Measurements from ENCODE around the gene PDIA2.

The PDIA2 gene

DNA sequence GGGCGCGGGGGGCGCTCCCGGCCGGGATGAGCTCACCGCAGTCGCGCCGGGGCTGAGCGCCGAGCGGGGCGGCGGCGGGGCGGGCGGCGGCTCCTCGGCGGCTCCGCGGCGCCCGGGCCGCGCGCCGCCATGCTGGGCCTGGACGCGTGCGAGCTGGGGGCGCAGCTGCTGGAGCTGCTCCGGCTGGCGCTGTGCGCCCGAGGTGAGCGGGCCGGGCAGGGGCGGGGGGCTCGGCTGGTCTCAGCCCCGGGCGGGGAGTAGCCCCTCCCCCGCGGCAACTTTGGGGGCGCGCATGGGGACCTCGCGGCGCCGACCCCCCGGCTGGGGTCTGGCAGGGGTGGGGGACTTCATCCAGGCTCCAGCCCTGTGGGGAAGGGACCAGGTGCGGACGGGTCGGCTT, 2.4 kb upstream of the PDIA2 start, which contains the start of gene ARHGDIG:
Gene ARHGDIG (plus strand): TSS at position 40 of the 400 bp plus-strand sequence. CDS start 90 bp downstream, at position 130.
- ATAC-seq (ENCODE audit: low read depth) (no peak), DNase-seq (ENCODE audit: low spot score) (no peak)
- peak within 1 kb of the TSS; percentile 12 for H3K4me3 ChIP-seq (ENCODE audit: severe bottlenecking)
- no peaks in the 10 kb centered on the region for H3K9me3 ChIP-seq (ENCODE audit: severe bottlenecking)
- TF ChIP-seq, protein P1, sequence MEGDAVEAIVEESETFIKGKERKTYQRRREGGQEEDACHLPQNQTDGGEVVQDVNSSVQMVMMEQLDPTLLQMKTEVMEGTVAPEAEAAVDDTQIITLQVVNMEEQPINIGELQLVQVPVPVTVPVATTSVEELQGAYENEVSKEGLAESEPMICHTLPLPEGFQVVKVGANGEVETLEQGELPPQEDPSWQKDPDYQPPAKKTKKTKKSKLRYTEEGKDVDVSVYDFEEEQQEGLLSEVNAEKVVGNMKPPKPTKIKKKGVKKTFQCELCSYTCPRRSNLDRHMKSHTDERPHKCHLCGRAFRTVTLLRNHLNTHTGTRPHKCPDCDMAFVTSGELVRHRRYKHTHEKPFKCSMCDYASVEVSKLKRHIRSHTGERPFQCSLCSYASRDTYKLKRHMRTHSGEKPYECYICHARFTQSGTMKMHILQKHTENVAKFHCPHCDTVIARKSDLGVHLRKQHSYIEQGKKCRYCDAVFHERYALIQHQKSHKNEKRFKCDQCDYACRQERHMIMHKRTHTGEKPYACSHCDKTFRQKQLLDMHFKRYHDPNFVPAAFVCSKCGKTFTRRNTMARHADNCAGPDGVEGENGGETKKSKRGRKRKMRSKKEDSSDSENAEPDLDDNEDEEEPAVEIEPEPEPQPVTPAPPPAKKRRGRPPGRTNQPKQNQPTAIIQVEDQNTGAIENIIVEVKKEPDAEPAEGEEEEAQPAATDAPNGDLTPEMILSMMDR (IDR thresholded peaks at IDR 0.05; ENCODE audit: poor library complexity, severe bottlenecking) = no peak
- no peaks in the 10 kb centered on the region for H3K36me3 ChIP-seq (ENCODE audit: low read depth)
- no peak within 1 kb of the TSS for H3K27ac ChIP-seq (ENCODE audit: poor library complexity, severe bottlenecking)
- peaks cover 24% of the 10 kb centered on the region for H3K27me3 ChIP-seq (ENCODE audit: insufficient read depth, poor library complexity, severe bottlenecking)
- no peaks in the 10 kb centered on the region for H3K4me1 ChIP-seq (ENCODE audit: insufficient read depth, poor library complexity, severe bottlenecking)

DNA sequence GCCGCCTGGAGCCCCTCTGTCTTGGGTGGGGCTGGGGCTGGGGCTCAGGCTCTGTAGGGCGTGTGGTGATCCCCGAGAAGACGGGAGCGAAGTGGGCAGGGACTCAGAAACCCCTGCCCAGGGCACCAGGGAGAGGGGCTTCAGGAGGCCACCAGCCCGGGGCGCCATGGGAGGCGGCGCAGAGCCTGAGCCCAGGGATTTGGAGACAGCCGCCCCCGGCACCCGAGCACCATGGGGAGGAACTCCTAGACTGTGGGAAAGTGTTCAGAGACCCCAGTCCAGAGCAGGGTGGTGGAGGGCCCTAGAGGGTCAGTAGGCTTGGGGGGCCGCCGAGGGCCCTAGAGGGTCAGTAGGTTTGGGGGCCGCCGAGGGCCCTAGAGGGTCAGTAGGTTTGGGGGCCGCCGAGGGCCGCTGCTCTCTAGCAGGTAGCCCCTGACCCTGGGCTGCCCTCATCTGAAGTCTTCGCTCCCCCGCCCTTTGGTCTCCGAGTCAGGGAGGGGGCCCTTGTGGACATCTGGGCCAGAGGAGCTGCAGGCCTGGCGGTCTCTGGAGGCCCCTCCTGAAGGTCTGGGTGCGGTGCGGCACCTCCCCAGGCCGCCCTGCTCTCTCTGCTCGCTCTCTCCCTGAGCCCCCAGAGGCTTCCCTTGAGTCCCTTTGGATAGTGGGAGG, 1.8 kb upstream of the PDIA2 start:
- TF ChIP-seq, protein P1 (IDR thresholded peaks at IDR 0.05; ENCODE audit: poor library complexity, severe bottlenecking) = no peak
- no peaks in the 10 kb centered on the region for H3K36me3 ChIP-seq (ENCODE audit: low read depth)
- no peaks in the 10 kb centered on the region for H3K9me3 ChIP-seq (ENCODE audit: severe bottlenecking)
- no peak overlapping the region for H3K4me3 ChIP-seq (ENCODE audit: severe bottlenecking)
- H3K27me3 ChIP-seq (ENCODE audit: insufficient read depth, poor library complexity, severe bottlenecking) = peaks cover 24% of the 10 kb centered on the region
- no peak overlapping the region for H3K27ac ChIP-seq (ENCODE audit: poor library complexity, severe bottlenecking)
- ATAC-seq (ENCODE audit: low read depth) (no peak), DNase-seq (ENCODE audit: low spot score) (no peak)
- no peaks in the 10 kb centered on the region for H3K4me1 ChIP-seq (ENCODE audit: insufficient read depth, poor library complexity, severe bottlenecking)

DNA sequence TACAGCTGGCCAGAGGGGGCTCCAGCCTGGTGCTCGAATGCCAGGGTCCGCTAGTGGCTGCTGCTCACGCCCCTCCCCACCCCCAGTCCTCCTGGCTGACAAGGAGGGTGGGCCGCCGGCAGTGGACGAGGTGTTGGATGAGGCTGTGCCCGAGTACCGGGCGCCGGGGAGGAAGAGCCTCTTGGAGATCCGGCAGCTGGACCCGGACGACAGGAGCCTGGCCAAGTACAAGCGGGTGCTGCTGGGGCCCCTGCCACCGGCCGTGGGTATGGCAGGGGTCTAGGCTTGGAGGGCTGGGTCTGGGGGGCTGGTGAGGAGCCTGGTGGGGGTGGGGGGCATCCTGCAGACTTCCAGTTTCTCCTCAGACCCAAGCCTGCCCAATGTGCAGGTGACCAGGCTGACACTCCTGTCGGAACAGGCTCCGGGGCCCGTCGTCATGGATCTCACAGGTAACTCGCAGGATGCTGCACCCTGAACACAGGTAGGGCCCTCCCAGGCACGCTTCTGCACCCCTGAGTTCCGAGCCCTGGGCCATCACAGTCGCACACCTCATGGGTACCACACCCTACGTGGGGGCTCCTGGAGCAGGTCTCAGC, 1.2 kb upstream of the PDIA2 start:
- ATAC-seq (ENCODE audit: low read depth) (no peak), DNase-seq (ENCODE audit: low spot score) (no peak)
- Histone ChIP-seq H3K27me3 (ENCODE audit: insufficient read depth, poor library complexity, severe bottlenecking) (peaks cover 24% of the 10 kb centered on the region), H3K9me3 (ENCODE audit: severe bottlenecking) (no peaks in the 10 kb centered on the region), H3K4me3 (ENCODE audit: severe bottlenecking) (no peak overlapping the region), H3K36me3 (ENCODE audit: low read depth) (no peaks in the 10 kb centered on the region), H3K4me1 (ENCODE audit: insufficient read depth, poor library complexity, severe bottlenecking) (no peaks in the 10 kb centered on the region), H3K27ac (ENCODE audit: poor library complexity, severe bottlenecking) (no peak overlapping the region)
- TF ChIP-seq, protein P1 (IDR thresholded peaks at IDR 0.05; ENCODE audit: poor library complexity, severe bottlenecking) = no peak

DNA sequence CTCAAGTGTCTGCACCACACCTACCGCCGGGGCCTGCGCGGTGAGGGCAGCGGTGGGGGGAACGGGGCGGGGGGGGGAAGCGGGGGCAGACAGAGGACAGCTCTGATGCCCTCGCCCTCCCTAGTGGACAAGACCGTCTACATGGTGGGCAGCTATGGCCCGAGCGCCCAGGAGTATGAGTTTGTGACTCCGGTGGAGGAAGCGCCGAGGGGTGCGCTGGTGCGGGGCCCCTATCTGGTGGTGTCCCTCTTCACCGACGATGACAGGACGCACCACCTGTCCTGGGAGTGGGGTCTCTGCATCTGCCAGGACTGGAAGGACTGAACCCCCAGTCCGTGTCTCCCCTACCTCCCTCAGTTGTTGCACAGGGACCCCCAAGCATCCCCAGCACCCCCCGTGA, 473 bp upstream of the PDIA2 start:
- peaks cover 24% of the 10 kb centered on the region for H3K27me3 ChIP-seq (ENCODE audit: insufficient read depth, poor library complexity, severe bottlenecking)
- peaks cover 5% of the 10 kb centered on the region; the same call in 1 of the 2 replicates for H3K36me3 ChIP-seq (ENCODE audit: low read depth)
- TF ChIP-seq, protein P1 (IDR thresholded peaks at IDR 0.05; ENCODE audit: poor library complexity, severe bottlenecking) = no peak
- ATAC-seq (ENCODE audit: low read depth) = no peak
- no peak overlapping the region for H3K4me3 ChIP-seq (ENCODE audit: severe bottlenecking)
- no peak for DNase-seq (ENCODE audit: low spot score)
- no peak overlapping the region for H3K27ac ChIP-seq (ENCODE audit: poor library complexity, severe bottlenecking)
- H3K4me1 ChIP-seq (ENCODE audit: insufficient read depth, poor library complexity, severe bottlenecking) = no peaks in the 10 kb centered on the region
- no peaks in the 10 kb centered on the region for H3K9me3 ChIP-seq (ENCODE audit: severe bottlenecking)
